Keratinocyte (primary cell): ENCODE results near the gene NLRX1.

Experiments used
- EZH2 ChIP-seq: IDR thresholded peaks from one replicate; pipeline ENCODE4 v1.6.1; 2012; ENCODE audit warnings: inconsistent platforms, mild to moderate bottlenecking, low read length, moderate library complexity
- TF ChIP-seq, protein P1 (sequence below), 3 experiments: IDR thresholded peaks in 1 of 3; conservative IDR thresholded peaks in 1 of 3; optimal IDR thresholded peaks in 1 of 3; 2 replicates in 2 of 3; 3 replicates in 1 of 3; pipeline versions ENCODE3 to v1.5.1; 2011; ENCODE audit warnings: low read length in 3 of 3, mild to moderate bottlenecking in 3 of 3, moderate library complexity in 2 of 3, control low read depth in 1 of 3, inconsistent platforms in 1 of 3; ENCODE audit not compliant: insufficient read depth in 2 of 3; ENCODE audit errors: extremely low read depth in 1 of 3

GRCh38 chr11:119193626-119194025, 25.1 kb downstream of the NLRX1 start:
- TF ChIP-seq, protein P1, sequence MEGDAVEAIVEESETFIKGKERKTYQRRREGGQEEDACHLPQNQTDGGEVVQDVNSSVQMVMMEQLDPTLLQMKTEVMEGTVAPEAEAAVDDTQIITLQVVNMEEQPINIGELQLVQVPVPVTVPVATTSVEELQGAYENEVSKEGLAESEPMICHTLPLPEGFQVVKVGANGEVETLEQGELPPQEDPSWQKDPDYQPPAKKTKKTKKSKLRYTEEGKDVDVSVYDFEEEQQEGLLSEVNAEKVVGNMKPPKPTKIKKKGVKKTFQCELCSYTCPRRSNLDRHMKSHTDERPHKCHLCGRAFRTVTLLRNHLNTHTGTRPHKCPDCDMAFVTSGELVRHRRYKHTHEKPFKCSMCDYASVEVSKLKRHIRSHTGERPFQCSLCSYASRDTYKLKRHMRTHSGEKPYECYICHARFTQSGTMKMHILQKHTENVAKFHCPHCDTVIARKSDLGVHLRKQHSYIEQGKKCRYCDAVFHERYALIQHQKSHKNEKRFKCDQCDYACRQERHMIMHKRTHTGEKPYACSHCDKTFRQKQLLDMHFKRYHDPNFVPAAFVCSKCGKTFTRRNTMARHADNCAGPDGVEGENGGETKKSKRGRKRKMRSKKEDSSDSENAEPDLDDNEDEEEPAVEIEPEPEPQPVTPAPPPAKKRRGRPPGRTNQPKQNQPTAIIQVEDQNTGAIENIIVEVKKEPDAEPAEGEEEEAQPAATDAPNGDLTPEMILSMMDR (optimal IDR thresholded peaks at IDR 0.05 in 1 of 3, IDR thresholded peaks at IDR 0.05 in 1 of 3, conservative IDR thresholded peaks at IDR 0.05 in 1 of 3; ENCODE audit: extremely low read depth in 1 of 3, insufficient read depth in 2 of 3, low read length in 3 of 3), result no peak
- TF ChIP-seq EZH2, result no peak
